HFF-Myc (cell line): ENCODE results near the gene LAMC1.

Source experiments
- DNase-seq: peaks from one replicate; pipeline ENCODE4 v3.0.0-alpha.2; 2011; ENCODE audit warnings: low read depth; ENCODE audit errors: extremely low read depth
- H3K4me3 ChIP-seq: replicated peaks from 2 replicates; pipeline ENCODE4 v1.5.1; 2011; ENCODE audit warnings: low read depth, mild to moderate bottlenecking, control low read depth, low read length
- TF ChIP-seq, protein P1 (sequence below): IDR thresholded peaks from 2 replicates; pipeline ENCODE4 v1.5.1; 2012; ENCODE audit warnings: mild to moderate bottlenecking, low read depth, low read length, control low read depth; ENCODE audit errors: missing control alignments

The LAMC1 gene

DNA sequence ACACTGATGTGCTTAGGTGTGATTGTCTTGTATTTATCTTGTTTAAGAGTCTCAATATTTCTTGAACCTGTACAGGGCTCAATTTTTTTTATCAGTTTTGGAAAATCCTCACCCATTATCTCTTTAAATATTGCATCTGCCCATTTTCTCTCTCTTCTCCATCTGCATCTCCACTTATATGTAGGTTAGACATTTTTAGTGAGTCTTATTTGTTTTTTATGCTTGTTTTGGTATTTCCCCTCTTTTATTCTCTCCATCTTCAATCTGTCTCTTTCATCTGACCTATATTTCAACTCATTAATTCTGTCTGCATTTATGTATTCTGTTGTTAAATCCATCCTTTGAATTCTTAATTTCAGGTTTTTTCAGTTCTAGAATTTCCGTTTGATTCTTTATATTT lies 37.3 kb upstream of the LAMC1 start:
- DNase-seq: no peak
- TF ChIP-seq, protein P1, sequence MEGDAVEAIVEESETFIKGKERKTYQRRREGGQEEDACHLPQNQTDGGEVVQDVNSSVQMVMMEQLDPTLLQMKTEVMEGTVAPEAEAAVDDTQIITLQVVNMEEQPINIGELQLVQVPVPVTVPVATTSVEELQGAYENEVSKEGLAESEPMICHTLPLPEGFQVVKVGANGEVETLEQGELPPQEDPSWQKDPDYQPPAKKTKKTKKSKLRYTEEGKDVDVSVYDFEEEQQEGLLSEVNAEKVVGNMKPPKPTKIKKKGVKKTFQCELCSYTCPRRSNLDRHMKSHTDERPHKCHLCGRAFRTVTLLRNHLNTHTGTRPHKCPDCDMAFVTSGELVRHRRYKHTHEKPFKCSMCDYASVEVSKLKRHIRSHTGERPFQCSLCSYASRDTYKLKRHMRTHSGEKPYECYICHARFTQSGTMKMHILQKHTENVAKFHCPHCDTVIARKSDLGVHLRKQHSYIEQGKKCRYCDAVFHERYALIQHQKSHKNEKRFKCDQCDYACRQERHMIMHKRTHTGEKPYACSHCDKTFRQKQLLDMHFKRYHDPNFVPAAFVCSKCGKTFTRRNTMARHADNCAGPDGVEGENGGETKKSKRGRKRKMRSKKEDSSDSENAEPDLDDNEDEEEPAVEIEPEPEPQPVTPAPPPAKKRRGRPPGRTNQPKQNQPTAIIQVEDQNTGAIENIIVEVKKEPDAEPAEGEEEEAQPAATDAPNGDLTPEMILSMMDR: no peak
- H3K4me3 ChIP-seq: no peak overlapping the region

DNA sequence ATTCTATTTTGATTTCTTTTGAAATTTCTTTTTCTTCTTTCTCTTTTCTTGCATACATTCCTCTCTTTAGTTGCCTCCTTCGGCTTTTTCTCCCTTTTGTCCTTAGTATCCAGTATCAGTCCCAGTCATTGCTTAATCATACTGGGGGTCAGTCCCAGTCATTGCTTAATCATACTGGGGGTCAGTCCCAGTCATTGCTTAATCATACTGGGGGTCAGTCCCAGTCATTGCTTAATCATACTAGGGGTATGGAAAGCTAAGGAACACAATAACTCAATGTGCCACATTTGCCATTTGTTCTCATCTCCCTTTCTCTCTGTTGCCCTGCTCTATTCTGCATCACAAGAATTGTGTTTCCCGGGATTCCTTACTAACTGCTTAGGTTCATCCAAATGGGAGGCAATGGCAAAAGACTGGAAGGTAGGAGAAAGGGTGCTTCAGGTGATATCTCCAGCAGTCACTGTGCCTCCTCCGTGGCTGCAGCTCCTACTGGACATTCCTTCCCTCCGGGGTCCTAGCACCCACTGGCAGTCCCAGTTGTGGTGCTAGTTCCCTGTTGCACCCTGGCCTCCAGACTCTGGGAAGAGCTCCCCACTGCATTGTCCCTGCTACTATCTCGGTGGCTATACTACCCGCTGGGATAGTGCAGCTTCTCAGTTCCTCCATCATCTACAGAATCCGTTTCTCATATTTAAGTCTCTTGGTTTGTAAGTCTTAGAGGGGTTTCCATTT lies 32.6 kb upstream of the LAMC1 start:
- TF ChIP-seq, protein P1: no peak
- no peak overlapping the region for H3K4me3 ChIP-seq
- DNase-seq: no peak

DNA sequence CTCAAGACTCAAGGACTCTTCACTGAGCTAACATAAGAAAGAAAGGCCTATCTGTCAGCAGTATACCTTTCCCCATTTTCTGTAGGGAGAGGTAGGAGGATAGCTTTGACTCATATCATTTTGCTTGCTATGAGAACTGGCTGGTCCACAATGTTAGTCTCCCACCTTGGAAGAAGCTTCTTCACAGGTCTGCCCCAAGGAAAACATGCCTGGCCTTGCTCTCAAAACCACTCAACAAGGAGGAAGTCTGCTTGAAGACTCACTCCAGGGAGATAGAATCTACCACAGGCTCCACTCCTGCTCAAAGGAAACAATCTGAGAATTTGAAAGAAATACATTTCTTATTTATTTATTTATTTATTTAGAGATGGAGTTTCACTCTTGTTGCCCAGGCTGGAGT lies 29.5 kb upstream of the LAMC1 start:
- TF ChIP-seq, protein P1: no peak
- no peak overlapping the region for H3K4me3 ChIP-seq
- no peak for DNase-seq

DNA sequence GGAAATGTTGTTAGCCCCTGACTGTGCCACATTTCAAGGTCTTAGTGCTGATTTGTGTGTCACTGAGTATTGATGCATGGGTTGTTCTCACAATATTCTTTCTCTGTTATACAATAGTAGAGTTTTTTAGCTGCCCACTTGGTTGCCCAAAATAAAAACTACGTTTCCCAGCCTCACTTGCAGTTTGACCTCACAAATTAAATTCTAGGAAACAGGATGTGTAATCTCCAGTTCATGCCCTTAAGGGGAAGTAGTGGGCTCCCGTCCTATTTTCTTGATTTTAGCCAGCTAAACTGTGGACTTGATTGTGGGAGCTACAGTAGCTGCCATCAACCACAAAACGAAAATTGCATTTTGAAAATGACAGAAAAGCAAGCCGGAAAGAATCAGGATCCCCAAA lies 27.3 kb upstream of the LAMC1 start:
- DNase-seq: no peak
- H3K4me3 ChIP-seq: no peak overlapping the region
- TF ChIP-seq, protein P1: no peak

DNA sequence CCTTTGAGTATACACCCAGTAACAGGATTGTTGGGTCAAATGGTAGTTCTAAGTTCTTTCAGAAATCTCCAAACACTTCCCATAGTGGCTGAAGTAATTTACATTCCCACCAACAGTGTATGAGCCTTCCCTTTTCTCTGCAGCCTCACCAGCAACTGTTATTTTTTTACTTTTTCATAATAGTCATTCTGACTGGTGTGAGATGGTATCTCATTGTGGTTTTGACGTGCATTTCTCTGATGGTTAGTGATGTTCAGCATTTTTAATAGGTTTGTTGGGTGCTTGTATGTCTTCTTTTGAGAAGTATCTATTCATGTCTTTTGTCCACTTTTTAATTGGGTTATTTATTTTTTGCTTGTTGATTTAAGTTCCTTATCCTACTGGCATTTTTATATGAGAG lies 26.4 kb upstream of the LAMC1 start:
- H3K4me3 ChIP-seq: no peak overlapping the region
- DNase-seq: no peak
- TF ChIP-seq, protein P1: no peak

DNA sequence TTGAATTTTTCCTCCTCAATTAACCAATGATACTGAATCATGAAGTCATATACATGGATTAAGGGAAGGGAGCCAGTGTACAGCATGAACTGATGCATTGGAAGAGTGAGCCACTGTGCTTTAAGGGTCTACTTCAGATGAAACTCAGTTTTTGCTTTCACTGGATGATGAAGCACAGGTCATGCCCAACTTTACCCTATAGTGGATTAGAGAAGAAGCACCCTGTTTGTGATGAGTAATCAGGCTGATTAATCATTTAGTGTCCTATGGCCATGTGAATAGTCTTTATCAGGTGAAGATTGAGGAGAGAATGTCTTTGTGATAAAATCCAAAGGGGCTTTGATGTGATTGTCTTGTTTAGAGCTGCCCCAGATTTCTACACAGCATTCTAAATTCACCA lies 24.7 kb upstream of the LAMC1 start:
- TF ChIP-seq, protein P1: no peak
- H3K4me3 ChIP-seq: no peak overlapping the region
- no peak for DNase-seq
